Suppressor macrophage treated with lipopolysaccharide for 1 hour (primary cell): Measurements from ENCODE around the gene SPSB2.
A peak's percentile ranks its signal among the peaks of the same experiment; 100 is the strongest.

ENCODE experiments used
- DNase-seq, 3 donors: peaks; one replicate each; pipeline ENCODE4 v3.0.0-alpha.2; 2020 to 2022

SPSB2 gene

DNA sequence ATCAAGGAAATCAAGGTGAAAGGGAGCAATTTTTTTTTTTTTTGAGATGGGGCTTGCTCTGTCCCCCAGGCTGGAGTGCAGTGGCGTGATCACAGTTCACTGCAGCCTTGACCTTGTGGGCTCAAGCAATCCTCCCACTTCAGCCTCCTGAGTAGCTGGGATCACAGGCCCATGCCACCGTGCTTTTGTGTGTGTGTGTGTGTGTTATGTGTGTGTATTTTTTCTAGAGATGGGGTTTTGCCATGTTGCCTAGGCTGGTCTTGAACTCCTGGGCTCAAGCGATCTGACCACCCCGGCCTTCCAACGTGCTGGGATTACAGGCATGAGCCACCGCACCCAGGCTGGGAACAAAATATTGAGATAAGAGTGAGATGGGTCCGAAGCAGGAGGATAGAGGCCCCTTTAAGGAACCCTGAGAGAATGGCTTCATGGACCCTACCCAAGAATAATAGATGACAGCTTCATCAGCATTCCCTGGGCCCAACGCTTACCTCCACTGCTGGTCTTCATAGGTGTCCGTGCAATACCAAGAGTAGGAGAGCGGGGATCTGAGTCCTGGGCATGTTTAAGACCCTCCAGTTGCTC, 23.0 kb downstream of the SPSB2 start:
- DNase-seq: no peak

DNA sequence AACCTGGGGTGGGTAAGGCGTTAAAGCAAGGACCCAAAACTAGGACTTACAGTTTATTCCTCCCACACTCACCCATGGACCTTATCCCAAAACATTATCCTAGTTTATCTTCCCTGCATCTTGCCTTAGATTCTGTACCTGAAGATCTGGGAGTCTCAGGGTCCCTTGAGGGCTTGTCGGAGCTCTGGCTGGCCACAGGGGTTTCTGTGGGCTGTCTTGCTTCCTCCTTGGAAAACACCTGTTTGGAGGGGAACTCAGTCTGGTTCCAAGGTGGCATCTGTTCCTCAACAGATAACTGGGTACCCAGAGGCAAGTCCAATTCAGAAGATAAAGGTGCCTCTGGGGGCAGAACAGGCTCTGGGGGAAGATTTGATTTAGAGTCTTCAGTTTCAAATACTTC, 23.7 kb downstream of the SPSB2 start:
- no peak for DNase-seq

GRCh38 chr12:6847676-6848075, 25.4 kb downstream of the SPSB2 start:
- DNase-seq: no peak

DNA sequence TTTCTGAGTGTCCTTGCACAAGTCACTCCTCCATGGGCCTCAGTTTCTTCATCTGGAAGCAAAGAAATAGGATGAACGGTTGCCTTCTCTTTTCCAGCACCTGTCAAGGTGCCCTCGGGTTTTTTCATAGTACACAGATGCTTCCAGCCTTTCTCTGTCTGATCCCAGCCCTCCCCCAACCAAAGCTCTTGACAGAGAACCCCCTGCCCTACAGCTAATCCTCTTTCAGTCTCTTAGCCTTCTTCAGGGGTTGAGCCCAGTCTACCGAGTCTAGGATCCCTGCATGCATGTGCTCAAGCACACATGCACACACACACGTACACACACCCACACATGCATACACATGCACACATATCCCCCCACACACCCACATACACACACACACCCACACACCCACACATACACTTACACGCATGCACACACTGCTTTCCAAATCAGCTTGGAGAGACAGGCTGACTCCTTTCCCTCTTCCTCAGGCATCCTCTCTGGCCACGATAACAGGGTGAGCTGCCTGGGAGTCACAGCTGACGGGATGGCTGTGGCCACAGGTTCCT, 26.7 kb downstream of the SPSB2 start:
- peak in 1 of 3 donors; percentile 35 for DNase-seq

GRCh38 chr12:6845395-6845794, 27.7 kb downstream of the SPSB2 start:
- no peak for DNase-seq

GRCh38 chr12:6843118-6843902, 29.8 kb downstream of the SPSB2 start:
- no peak for DNase-seq

GRCh38 chr12:6842075-6842474, 31.0 kb downstream of the SPSB2 start:
- no peak for DNase-seq

DNA sequence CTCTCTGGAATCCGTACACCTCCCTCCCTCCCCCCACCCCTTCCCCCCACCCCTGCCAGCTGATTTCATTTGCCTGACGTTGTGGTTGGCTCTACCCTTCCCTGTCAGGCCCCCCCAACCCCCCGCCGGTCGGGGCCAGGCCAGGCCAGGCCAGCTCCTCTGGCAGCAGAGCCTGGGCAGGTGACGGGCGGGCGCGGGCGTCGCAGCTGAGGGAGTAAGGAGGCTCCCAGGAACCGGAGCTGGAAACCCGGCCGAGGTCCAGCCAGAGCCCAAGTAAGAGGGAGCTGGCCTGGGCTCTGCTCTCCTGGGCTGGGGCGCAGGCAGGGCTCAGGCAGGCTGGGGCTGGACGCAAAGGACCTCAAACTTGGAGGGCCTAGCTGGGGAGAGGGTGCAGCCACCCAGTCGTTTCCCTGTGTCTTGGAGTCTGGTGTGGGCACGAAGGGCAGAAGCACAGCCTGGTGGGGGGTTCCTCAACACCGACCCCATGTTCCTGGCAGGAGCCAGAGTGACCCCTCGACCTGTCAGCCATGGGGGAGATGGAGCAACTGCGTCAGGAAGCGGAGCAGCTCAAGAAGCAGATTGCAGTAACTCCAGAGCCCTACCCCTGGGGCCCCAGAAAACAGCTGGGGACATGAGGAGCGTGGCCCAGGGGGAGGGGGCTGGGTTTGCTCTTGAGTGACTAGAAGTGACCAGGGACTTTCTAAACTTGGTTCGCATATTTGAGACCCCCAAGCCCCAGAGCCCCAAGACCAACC, 32.2 kb downstream of the SPSB2 start, which contains the start of gene GNB3:
TSS of gene GNB3 (plus strand) at position 165 of the 755 bp plus-strand sequence. CDS start at position 528, 363 bp downstream.
- DNase-seq: no peak

GRCh38 chr12:6840330-6840729, 32.8 kb downstream of the SPSB2 start:
- no peak for DNase-seq

DNA sequence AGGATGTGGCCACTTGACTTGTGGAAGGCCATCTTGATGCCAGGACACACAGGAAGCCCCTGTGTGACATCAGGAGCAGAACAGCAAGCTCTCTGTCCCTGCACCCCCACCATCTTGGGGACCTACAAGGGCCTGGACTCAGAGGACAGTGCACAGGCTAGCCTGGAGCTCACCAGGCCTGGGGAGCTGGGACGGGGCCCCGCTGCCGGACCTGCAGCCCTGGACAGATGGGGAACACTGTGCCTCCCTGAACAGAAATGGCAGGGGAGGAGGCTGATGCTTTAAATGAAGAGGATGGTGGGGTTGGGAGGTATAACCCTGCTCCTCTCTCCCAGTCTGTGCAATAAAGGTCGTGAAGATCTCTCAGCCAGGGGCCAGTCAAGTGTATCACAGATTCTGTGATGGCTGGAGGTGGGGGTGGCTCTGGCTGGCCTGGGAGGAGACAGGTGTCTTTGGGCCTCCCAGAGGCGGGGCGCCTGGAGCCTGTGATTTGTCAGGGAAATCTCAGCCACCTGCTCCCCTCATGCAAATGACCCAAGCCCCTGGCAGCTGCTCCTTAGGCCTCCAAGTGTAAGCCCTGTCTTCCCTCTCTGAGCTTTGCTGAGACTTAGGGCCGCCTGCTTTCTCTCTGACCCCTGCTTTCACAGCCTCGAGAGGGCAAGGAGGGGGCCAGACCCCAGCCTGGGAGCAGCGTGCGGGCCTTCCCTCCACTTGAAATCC, 33.5 kb downstream of the SPSB2 start:
- no peak for DNase-seq

GRCh38 chr12:6838854-6839253, 34.2 kb downstream of the SPSB2 start:
- DNase-seq: no peak

GRCh38 chr12:6837370-6838060, 35.6 kb downstream of the SPSB2 start:
- DNase-seq: no peak

GRCh38 chr12:6836851-6837250, 36.3 kb downstream of the SPSB2 start:
- DNase-seq: no peak

DNA sequence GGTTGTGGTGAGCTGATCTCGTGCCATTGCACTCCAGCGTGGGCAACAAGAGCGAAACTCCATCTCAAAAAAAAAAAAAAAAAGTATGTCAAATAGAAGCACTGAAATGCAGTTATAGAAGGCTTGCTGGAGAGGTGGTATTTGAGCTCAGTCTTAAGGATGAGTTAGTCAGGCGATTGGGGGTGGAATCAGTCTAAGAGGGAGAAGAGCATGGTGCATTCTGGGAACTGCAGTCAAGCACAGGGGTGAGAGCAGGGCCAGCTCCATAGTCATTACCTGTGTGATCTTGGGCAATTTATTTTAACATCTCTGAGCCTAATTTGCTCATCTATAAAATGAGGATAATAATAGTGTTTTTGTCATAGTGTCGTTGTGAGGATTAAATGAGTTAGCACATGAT, 38.2 kb downstream of the SPSB2 start:
- no peak for DNase-seq

GRCh38 chr12:6834254-6834653, 38.8 kb downstream of the SPSB2 start:
- no peak for DNase-seq

DNA sequence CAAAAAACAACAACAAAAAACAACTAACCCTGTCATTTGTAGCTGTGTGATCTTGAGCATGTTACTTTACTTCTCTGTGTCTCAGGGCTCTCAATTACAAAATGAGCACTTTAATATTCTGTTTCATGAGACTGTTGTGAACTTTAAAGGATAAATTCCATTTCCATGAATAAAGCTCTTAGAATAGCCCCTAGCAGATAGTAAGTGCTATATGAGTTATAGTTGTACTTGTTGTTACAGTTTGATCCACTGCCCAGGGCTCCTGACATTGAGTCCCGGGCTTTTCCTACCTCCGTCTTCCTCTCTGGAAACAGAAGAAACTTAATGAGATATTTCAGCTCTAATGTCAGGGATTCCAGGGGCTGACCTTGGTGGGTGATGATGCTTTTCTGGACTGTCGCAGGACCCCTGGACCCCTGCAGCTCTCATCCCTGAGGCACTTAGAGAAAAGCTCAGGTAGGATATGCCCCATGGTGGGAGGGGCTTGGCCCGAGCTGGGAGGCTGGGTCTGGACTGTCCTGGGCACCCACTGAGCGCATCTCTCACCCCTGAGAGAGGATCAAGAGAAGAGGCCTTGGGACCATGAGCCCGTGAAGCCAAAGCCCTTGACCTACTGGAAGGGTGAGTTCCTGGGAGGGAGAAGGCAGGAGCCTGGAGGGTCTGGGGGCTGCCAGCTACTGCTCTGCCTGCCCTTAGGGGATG, 39.8 kb downstream of the SPSB2 start:
- no peak for DNase-seq

- DNase-seq: no peak
Observed at GRCh38 chr12:6832125-6832524, 41.0 kb downstream of the SPSB2 start.

DNA sequence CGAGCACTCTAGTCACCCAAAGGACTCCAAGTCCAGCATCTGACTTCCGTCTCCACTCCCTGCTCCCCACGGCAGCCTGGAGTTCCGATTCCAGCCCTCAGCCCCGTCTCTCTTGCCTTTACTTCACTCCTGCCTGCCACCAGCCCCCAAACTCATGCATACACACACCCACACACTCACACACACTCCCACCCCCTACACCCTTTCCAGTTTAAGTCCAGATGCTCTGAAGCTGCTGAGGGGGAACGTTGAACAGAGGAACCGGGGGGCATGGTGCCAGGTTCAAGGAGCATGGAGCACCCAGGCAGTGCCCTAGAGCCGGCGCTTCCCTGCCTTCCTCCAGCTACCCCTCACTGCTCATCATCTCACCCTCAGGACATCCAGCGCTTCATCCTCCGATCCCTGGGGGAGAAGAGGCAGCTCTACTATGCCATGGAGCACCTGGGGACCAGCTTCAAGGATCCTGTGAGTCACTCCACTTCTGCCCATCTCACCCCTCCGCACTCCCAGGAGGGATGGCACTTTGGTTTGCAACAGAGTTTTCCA, 41.6 kb downstream of the SPSB2 start:
- no peak for DNase-seq

- no peak for DNase-seq
Observed at GRCh38 chr12:6830999-6831398, 42.1 kb downstream of the SPSB2 start.

DNA sequence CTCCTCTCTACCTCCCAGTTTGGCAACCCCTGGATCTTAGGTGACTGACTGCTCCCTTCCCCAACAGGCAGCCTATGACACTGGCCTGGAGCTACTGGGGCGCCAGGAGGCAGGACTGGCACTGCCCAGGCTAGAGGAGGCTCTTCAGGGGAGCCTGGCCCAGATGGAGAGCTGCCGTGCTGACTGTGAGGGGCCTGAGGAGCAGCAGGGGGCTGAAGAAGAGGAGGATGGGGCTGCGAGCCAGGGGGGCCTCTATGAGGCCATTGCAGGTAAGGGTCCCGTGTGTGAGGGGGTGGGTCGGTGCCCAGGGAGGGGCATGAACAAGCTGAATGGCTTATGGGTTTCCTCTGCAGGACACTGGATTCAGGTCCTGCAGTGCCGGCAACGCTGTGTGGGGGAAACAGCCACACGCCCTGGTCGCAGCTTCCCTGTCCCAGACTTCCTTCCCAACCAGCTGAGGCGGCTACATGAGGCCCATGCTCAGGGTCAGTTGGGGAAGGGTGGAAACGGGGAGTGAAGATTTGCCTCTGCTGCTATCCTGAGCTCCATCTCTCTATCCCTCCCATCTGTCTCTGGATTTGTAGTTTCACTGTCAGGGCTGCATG, 42.7 kb downstream of the SPSB2 start:
- peak in 1 of 3 donors; percentile 22 for DNase-seq
